Hepatocyte (in vitro differentiated cells): ENCODE measurements around the gene HPCAL1. TPM values are rescaled to one million over a fixed set of nuclear protein-coding genes. Genes with fewer than 3 reads are reported as not detected.

Experiments used
- DNase-seq: peaks from one replicate; pipeline ENCODE4 v3.0.0-alpha.2; 2016; ENCODE audit warnings: low spot score
- H2AFZ ChIP-seq: fragments of 200-600 bp; sonication (generic); 2 replicates; pipeline ENCODE4 v1.6.0; 2016; ENCODE audit warnings: antibody characterized with exemption, mild to moderate bottlenecking
- H3K27ac ChIP-seq: fragments of 200-600 bp; sonication (generic); 2 replicates; pipeline ENCODE4 v1.5.1; 2016; ENCODE audit warnings: mild to moderate bottlenecking
- H3K27me3 ChIP-seq: fragments of 200-600 bp; sonication (generic); 2 replicates; pipeline ENCODE4 v1.6.1; 2016
- H3K36me3 ChIP-seq: fragments of 200-600 bp; sonication (generic); replicated peaks from 2 replicates; pipeline ENCODE4 v1.5.1; 2016; ENCODE audit warnings: low read depth; ENCODE audit not compliant: insufficient read depth
- H3K4me1 ChIP-seq: fragments of 200-600 bp; sonication (generic); 2 replicates; pipeline ENCODE4 v1.5.1; 2016; ENCODE audit warnings: mild to moderate bottlenecking, moderate library complexity; ENCODE audit not compliant: insufficient read depth
- H3K4me2 ChIP-seq: fragments of 200-600 bp; sonication (generic); 2 replicates; pipeline ENCODE4 v1.6.0; 2016
- H3K4me3 ChIP-seq: fragments of 200-600 bp; sonication (generic); 2 replicates; pipeline ENCODE4 v1.5.1; 2016; ENCODE audit warnings: mild to moderate bottlenecking
- H3K79me2 ChIP-seq: fragments of 200-600 bp; sonication (generic); 2 replicates; pipeline ENCODE4 v1.6.0; 2017; ENCODE audit warnings: mild to moderate bottlenecking
- H3K9me2 ChIP-seq: fragments of 200-600 bp; sonication (generic); replicated peaks from 2 replicates; pipeline ENCODE4 v1.6.0; 2017; ENCODE audit warnings: mild to moderate bottlenecking; ENCODE audit not compliant: insufficient read depth
- H3K9me3 ChIP-seq: fragments of 200-600 bp; sonication (generic); 2 replicates; pipeline ENCODE4 v1.5.1; 2016; ENCODE audit warnings: low read depth, mild to moderate bottlenecking
- H4K20me1 ChIP-seq: fragments of 200-600 bp; sonication (generic); 2 replicates; pipeline ENCODE4 v1.6.0; 2016; ENCODE audit warnings: mild to moderate bottlenecking; ENCODE audit not compliant: insufficient read depth, poor library complexity, severe bottlenecking
- CTCF ChIP-seq: fragments of 200-600 bp; sonication (generic); IDR thresholded peaks from 2 replicates; pipeline ENCODE4 v1.5.1; 2016; ENCODE audit warnings: antibody characterized with exemption, mild to moderate bottlenecking; ENCODE audit not compliant: poor library complexity
- EZH2 ChIP-seq: fragments of 200-600 bp; sonication (generic); IDR thresholded peaks from 2 replicates; pipeline ENCODE4 v1.6.1; 2016; ENCODE audit warnings: antibody characterized with exemption, mild to moderate bottlenecking, borderline replicate concordance
- EZH2phosphoT487 ChIP-seq: fragments of 200-600 bp; sonication (generic); IDR thresholded peaks from one replicate; pipeline ENCODE4 v1.6.1; 2018; ENCODE audit warnings: antibody characterized with exemption, mild to moderate bottlenecking, low read depth, moderate library complexity; ENCODE audit not compliant: unreplicated experiment, severe bottlenecking
- WGBS: methylation state at CpG from one replicate; pipeline ENCODE4 v1.1.6; 2016; ENCODE audit warnings: low lambda C conversion rate; ENCODE audit errors: missing lambda C conversion rate; 5-methylcytosine and 5-hydroxymethylcytosine counted together
- polyA plus RNA-seq: library from polyadenylated mRNA; unstranded; fragments of >200 nt; fragmentation: Nextera tagmentation; extraction: Ambion mirVana; gene quantifications from 2 replicates; pipeline ENCODE4 v1.2.1, GENCODE V29; 2016
- total RNA-seq: library from RNA; depleted of rRNA; stranded (reverse); fragments of >200 nt; gene quantifications from 2 replicates; pipeline ENCODE4 v1.2.3, GENCODE V29; 2014

The HPCAL1 gene
- total and polyA plus RNA-seq, 2 experiments from 2014 or later = 22.5 to 39.1 TPM

GRCh38 chr2:10389573-10389972 lies 86.9 kb downstream of the HPCAL1 start:
- H3K4me1 ChIP-seq = peaks cover 14% of the 10 kb centered on the region
- no peaks in the 10 kb centered on the region for H3K27me3 ChIP-seq
- H3K27ac ChIP-seq = peak overlapping the region; percentile 66
- TF ChIP-seq EZH2 (no peak), EZH2phosphoT487 (no peak), CTCF (no peak)
- H3K9me3 ChIP-seq = no peaks in the 10 kb centered on the region
- H3K4me2 ChIP-seq = no peak overlapping the region
- no peaks in the 10 kb centered on the region for H4K20me1 ChIP-seq
- no peaks in the 10 kb centered on the region for H3K36me3 ChIP-seq
- DNase-seq = peak; percentile 51
- 71% methylated on average over 5 of the region's 5 CpGs for WGBS
- H2AFZ ChIP-seq = no peak overlapping the region
- H3K79me2 ChIP-seq = peaks cover 28% of the 10 kb centered on the region
- H3K9me2 ChIP-seq = no peaks in the 10 kb centered on the region
- H3K4me3 ChIP-seq = no peak overlapping the region

GRCh38 chr2:10390369-10390801 lies 87.7 kb downstream of the HPCAL1 start:
- Histone ChIP-seq H4K20me1 (no peaks in the 10 kb centered on the region), H3K4me1 (peaks cover 13% of the 10 kb centered on the region), H3K4me2 (no peak overlapping the region), H3K4me3 (no peak overlapping the region), H3K27ac (peak overlapping the region; percentile 66), H3K9me2 (no peaks in the 10 kb centered on the region), H3K79me2 (peaks cover 25% of the 10 kb centered on the region), H3K27me3 (no peaks in the 10 kb centered on the region), H3K36me3 (no peaks in the 10 kb centered on the region), H2AFZ (no peak overlapping the region), H3K9me3 (no peaks in the 10 kb centered on the region)
- TF ChIP-seq EZH2phosphoT487 (no peak), CTCF (no peak), EZH2 (no peak)
- no peak for DNase-seq
- WGBS = 86% methylated on average over 6 of the region's 6 CpGs

GRCh38 chr2:10392100-10392499 lies 89.4 kb downstream of the HPCAL1 start:
- no peak overlapping the region for H3K4me3 ChIP-seq
- H3K4me2 ChIP-seq = no peak overlapping the region
- no peaks in the 10 kb centered on the region for H4K20me1 ChIP-seq
- 95% methylated on average over 5 of the region's 5 CpGs for WGBS
- no peaks in the 10 kb centered on the region for H3K9me3 ChIP-seq
- peaks cover 11% of the 10 kb centered on the region for H3K4me1 ChIP-seq
- no peaks in the 10 kb centered on the region for H3K27me3 ChIP-seq
- no peak overlapping the region for H3K27ac ChIP-seq
- no peak overlapping the region for H2AFZ ChIP-seq
- no peaks in the 10 kb centered on the region for H3K9me2 ChIP-seq
- TF ChIP-seq EZH2 = no peak
- TF ChIP-seq EZH2phosphoT487 = no peak
- no peak for TF ChIP-seq CTCF
- peaks cover 19% of the 10 kb centered on the region for H3K79me2 ChIP-seq
- H3K36me3 ChIP-seq = no peaks in the 10 kb centered on the region
- no peak for DNase-seq

GRCh38 chr2:10392548-10392947 lies 89.8 kb downstream of the HPCAL1 start:
- Histone ChIP-seq H3K4me2 (no peak overlapping the region), H3K4me1 (peaks cover 11% of the 10 kb centered on the region), H3K27ac (no peak overlapping the region), H3K4me3 (no peak overlapping the region), H3K27me3 (no peaks in the 10 kb centered on the region), H4K20me1 (no peaks in the 10 kb centered on the region), H3K9me3 (no peaks in the 10 kb centered on the region), H2AFZ (no peak overlapping the region), H3K9me2 (no peaks in the 10 kb centered on the region), H3K79me2 (peaks cover 19% of the 10 kb centered on the region), H3K36me3 (no peaks in the 10 kb centered on the region)
- no peak for TF ChIP-seq CTCF
- TF ChIP-seq EZH2phosphoT487 = no peak
- no peak for TF ChIP-seq EZH2
- DNase-seq = no peak
- 78% methylated on average over 6 of the region's 6 CpGs for WGBS
